Measurements from ENCODE around the gene PRICKLE1.

The PRICKLE1 gene

GRCh38 chr12:42524716-42525115 is 64.8 kb downstream of the PRICKLE1 start:
- no peaks in the 10 kb centered on the region for H4K20me1 ChIP-seq (ENCODE audit: insufficient read depth, low read length)
- no peak overlapping the region for H3K27ac ChIP-seq (ENCODE audit: low read length)
- H3K9ac ChIP-seq (ENCODE audit: low read depth, low read length), result no peak overlapping the region
- TF ChIP-seq CTCF (IDR thresholded peaks at IDR 0.05; ENCODE audit: borderline replicate concordance, extremely low read depth, low read length, poor library complexity, severe bottlenecking), result no peak
- TF ChIP-seq EZH2 (IDR thresholded peaks at IDR 0.05; ENCODE audit: borderline replicate concordance, low read depth, low read length, severe bottlenecking), result no peak
- no peaks in the 10 kb centered on the region for H3K36me3 ChIP-seq (ENCODE audit: insufficient read depth, low read length)
- H3K4me1 ChIP-seq (ENCODE audit: insufficient read depth, low read length), result no peaks in the 10 kb centered on the region
- H3K27me3 ChIP-seq (ENCODE audit: insufficient read depth, low read length, poor library complexity), result no peaks in the 10 kb centered on the region
- no peaks in the 10 kb centered on the region for H3K9me3 ChIP-seq (ENCODE audit: insufficient read depth, low read length, severe bottlenecking)
- ATAC-seq (ENCODE audit: insufficient read depth, low read depth), result no peak
- H2AFZ ChIP-seq (ENCODE audit: low read depth, low read length), result no peak overlapping the region
- no peak for DNase-seq
- no peak overlapping the region for H3K4me3 ChIP-seq (ENCODE audit: low read depth in 1 of 2, low read length in 2 of 2)
- H3K79me2 ChIP-seq (ENCODE audit: insufficient read depth, low read length), result no peaks in the 10 kb centered on the region
- H3K4me2 ChIP-seq (ENCODE audit: insufficient read depth, low read length), result no peak overlapping the region

GRCh38 chr12:42516573-42516972 is 73.0 kb downstream of the PRICKLE1 start:
- TF ChIP-seq EZH2 (IDR thresholded peaks at IDR 0.05; ENCODE audit: borderline replicate concordance, low read depth, low read length, severe bottlenecking), result no peak
- no peak for TF ChIP-seq CTCF (IDR thresholded peaks at IDR 0.05; ENCODE audit: borderline replicate concordance, extremely low read depth, low read length, poor library complexity, severe bottlenecking)
- no peak overlapping the region for H3K4me2 ChIP-seq (ENCODE audit: insufficient read depth, low read length)
- no peak overlapping the region for H2AFZ ChIP-seq (ENCODE audit: low read depth, low read length)
- H3K79me2 ChIP-seq (ENCODE audit: insufficient read depth, low read length), result no peaks in the 10 kb centered on the region
- no peaks in the 10 kb centered on the region for H3K36me3 ChIP-seq (ENCODE audit: insufficient read depth, low read length)
- DNase-seq (no peak), ATAC-seq (ENCODE audit: insufficient read depth, low read depth) (no peak)
- no peak overlapping the region for H3K4me3 ChIP-seq (ENCODE audit: low read depth in 1 of 2, low read length in 2 of 2)
- H3K9me3 ChIP-seq (ENCODE audit: insufficient read depth, low read length, severe bottlenecking), result no peaks in the 10 kb centered on the region
- no peak overlapping the region for H3K9ac ChIP-seq (ENCODE audit: low read depth, low read length)
- H3K4me1 ChIP-seq (ENCODE audit: insufficient read depth, low read length), result no peaks in the 10 kb centered on the region
- no peaks in the 10 kb centered on the region for H4K20me1 ChIP-seq (ENCODE audit: insufficient read depth, low read length)
- no peaks in the 10 kb centered on the region for H3K27me3 ChIP-seq (ENCODE audit: insufficient read depth, low read length, poor library complexity)
- no peak overlapping the region for H3K27ac ChIP-seq (ENCODE audit: low read length)

GRCh38 chr12:42511656-42512055 is 77.9 kb downstream of the PRICKLE1 start:
- Histone ChIP-seq H3K9ac (ENCODE audit: low read depth, low read length) (no peak overlapping the region), H3K79me2 (ENCODE audit: insufficient read depth, low read length) (no peaks in the 10 kb centered on the region), H4K20me1 (ENCODE audit: insufficient read depth, low read length) (no peaks in the 10 kb centered on the region), H3K27me3 (ENCODE audit: insufficient read depth, low read length, poor library complexity) (no peaks in the 10 kb centered on the region), H2AFZ (ENCODE audit: low read depth, low read length) (no peak overlapping the region), H3K4me3 (ENCODE audit: low read depth in 1 of 2, low read length in 2 of 2) (no peak overlapping the region), H3K4me2 (ENCODE audit: insufficient read depth, low read length) (no peak overlapping the region), H3K4me1 (ENCODE audit: insufficient read depth, low read length) (no peaks in the 10 kb centered on the region), H3K27ac (ENCODE audit: low read length) (no peak overlapping the region), H3K36me3 (ENCODE audit: insufficient read depth, low read length) (no peaks in the 10 kb centered on the region), H3K9me3 (ENCODE audit: insufficient read depth, low read length, severe bottlenecking) (no peaks in the 10 kb centered on the region)
- TF ChIP-seq EZH2 (IDR thresholded peaks at IDR 0.05; ENCODE audit: borderline replicate concordance, low read depth, low read length, severe bottlenecking), result no peak
- ATAC-seq (ENCODE audit: insufficient read depth, low read depth) (no peak), DNase-seq (no peak)

- H4K20me1 ChIP-seq (ENCODE audit: insufficient read depth, low read length), result no peaks in the 10 kb centered on the region
- no peaks in the 10 kb centered on the region for H3K36me3 ChIP-seq (ENCODE audit: insufficient read depth, low read length)
- no peaks in the 10 kb centered on the region for H3K79me2 ChIP-seq (ENCODE audit: insufficient read depth, low read length)
- ATAC-seq (ENCODE audit: insufficient read depth, low read depth) (no peak), DNase-seq (no peak)
- no peak overlapping the region for H3K9ac ChIP-seq (ENCODE audit: low read depth, low read length)
- H3K9me3 ChIP-seq (ENCODE audit: insufficient read depth, low read length, severe bottlenecking), result no peaks in the 10 kb centered on the region
- no peak for TF ChIP-seq CTCF (IDR thresholded peaks at IDR 0.05; ENCODE audit: borderline replicate concordance, extremely low read depth, low read length, poor library complexity, severe bottlenecking)
- TF ChIP-seq EZH2 (IDR thresholded peaks at IDR 0.05; ENCODE audit: borderline replicate concordance, low read depth, low read length, severe bottlenecking), result no peak
- H3K27ac ChIP-seq (ENCODE audit: low read length), result no peak overlapping the region
- H3K4me3 ChIP-seq (ENCODE audit: low read depth in 1 of 2, low read length in 2 of 2), result no peak overlapping the region
- H3K27me3 ChIP-seq (ENCODE audit: insufficient read depth, low read length, poor library complexity), result no peaks in the 10 kb centered on the region
- no peak overlapping the region for H3K4me2 ChIP-seq (ENCODE audit: insufficient read depth, low read length)
- no peaks in the 10 kb centered on the region for H3K4me1 ChIP-seq (ENCODE audit: insufficient read depth, low read length)
- H2AFZ ChIP-seq (ENCODE audit: low read depth, low read length), result no peak overlapping the region
Observed at GRCh38 chr12:42510823-42511222, 78.7 kb downstream of the PRICKLE1 start.
